ENCODE measurements around the gene CORO2B.

CORO2B gene

GRCh38 chr15:68639926-68640600 is 61.3 kb downstream of the CORO2B start (continued):
- TF ChIP-seq TSHZ2 (CRISPR knock-in tag; IDR thresholded peaks at IDR 0.05): no peak
- TF ChIP-seq ARNTL (CRISPR knock-in tag; IDR thresholded peaks at IDR 0.05; ENCODE audit: borderline replicate concordance, low read depth): no peak
- no peak for TF ChIP-seq ESRRG (CRISPR knock-in tag; IDR thresholded peaks at IDR 0.05)
- no peak for TF ChIP-seq ZNF8 (CRISPR knock-in tag; IDR thresholded peaks at IDR 0.05)
- no peak for TF ChIP-seq SNAI2 (CRISPR knock-in tag; IDR thresholded peaks at IDR 0.05)
- TF ChIP-seq GLIS3 (CRISPR knock-in tag; IDR thresholded peaks at IDR 0.05): no peak
- TF ChIP-seq PPARA (CRISPR knock-in tag; IDR thresholded peaks at IDR 0.05; ENCODE audit: borderline replicate concordance): no peak

- no peak for ATAC-seq
- TF ChIP-seq ZFP3 (CRISPR knock-in tag; IDR thresholded peaks at IDR 0.05) (no peak), RARB (CRISPR knock-in tag; IDR thresholded peaks at IDR 0.05) (no peak), TCF4 (CRISPR knock-in tag; IDR thresholded peaks at IDR 0.05; ENCODE audit: borderline replicate concordance) (no peak), ESRRG (CRISPR knock-in tag; IDR thresholded peaks at IDR 0.05) (no peak), ZC3H10 (CRISPR knock-in tag; IDR thresholded peaks at IDR 0.05) (no peak), CSRNP3 (CRISPR knock-in tag; IDR thresholded peaks at IDR 0.05) (no peak), ZFP30 (CRISPR knock-in tag; IDR thresholded peaks at IDR 0.05) (no peak), CREB5 (CRISPR knock-in tag; IDR thresholded peaks at IDR 0.05; ENCODE audit: low read depth) (no peak), BACH2 (CRISPR knock-in tag; IDR thresholded peaks at IDR 0.05; ENCODE audit: borderline replicate concordance) (no peak), PPARA (CRISPR knock-in tag; IDR thresholded peaks at IDR 0.05; ENCODE audit: borderline replicate concordance) (no peak), TOX (CRISPR knock-in tag; IDR thresholded peaks at IDR 0.05; ENCODE audit: borderline replicate concordance) (no peak), ISL1 (CRISPR knock-in tag; IDR thresholded peaks at IDR 0.05) (no peak), ZNF8 (CRISPR knock-in tag; IDR thresholded peaks at IDR 0.05) (no peak), GLIS3 (CRISPR knock-in tag; IDR thresholded peaks at IDR 0.05) (no peak), OSR1 (CRISPR knock-in tag; IDR thresholded peaks at IDR 0.05) (no peak)
These were observed 62.1 kb downstream of the CORO2B start for GRCh38 chr15:68640791-68641331.

GRCh38 chr15:68641376-68641775 is 62.6 kb downstream of the CORO2B start:
- no peak for ATAC-seq
- TF ChIP-seq BACH2 (CRISPR knock-in tag; IDR thresholded peaks at IDR 0.05; ENCODE audit: borderline replicate concordance) (no peak), RARB (CRISPR knock-in tag; IDR thresholded peaks at IDR 0.05) (no peak), ESRRG (CRISPR knock-in tag; IDR thresholded peaks at IDR 0.05) (no peak), TSHZ2 (CRISPR knock-in tag; IDR thresholded peaks at IDR 0.05) (no peak), SNAI2 (CRISPR knock-in tag; IDR thresholded peaks at IDR 0.05) (no peak), CSRNP3 (CRISPR knock-in tag; IDR thresholded peaks at IDR 0.05) (no peak), TOX (CRISPR knock-in tag; IDR thresholded peaks at IDR 0.05; ENCODE audit: borderline replicate concordance) (no peak), TCF4 (CRISPR knock-in tag; IDR thresholded peaks at IDR 0.05; ENCODE audit: borderline replicate concordance) (no peak), ZFP3 (CRISPR knock-in tag; IDR thresholded peaks at IDR 0.05) (no peak), ISL1 (CRISPR knock-in tag; IDR thresholded peaks at IDR 0.05) (no peak), ZFP30 (CRISPR knock-in tag; IDR thresholded peaks at IDR 0.05) (no peak), CSDC2 (CRISPR knock-in tag; IDR thresholded peaks at IDR 0.05) (no peak), OSR1 (CRISPR knock-in tag; IDR thresholded peaks at IDR 0.05) (no peak), ZNF8 (CRISPR knock-in tag; IDR thresholded peaks at IDR 0.05) (no peak)
- TF ChIP-seq, protein P1, sequence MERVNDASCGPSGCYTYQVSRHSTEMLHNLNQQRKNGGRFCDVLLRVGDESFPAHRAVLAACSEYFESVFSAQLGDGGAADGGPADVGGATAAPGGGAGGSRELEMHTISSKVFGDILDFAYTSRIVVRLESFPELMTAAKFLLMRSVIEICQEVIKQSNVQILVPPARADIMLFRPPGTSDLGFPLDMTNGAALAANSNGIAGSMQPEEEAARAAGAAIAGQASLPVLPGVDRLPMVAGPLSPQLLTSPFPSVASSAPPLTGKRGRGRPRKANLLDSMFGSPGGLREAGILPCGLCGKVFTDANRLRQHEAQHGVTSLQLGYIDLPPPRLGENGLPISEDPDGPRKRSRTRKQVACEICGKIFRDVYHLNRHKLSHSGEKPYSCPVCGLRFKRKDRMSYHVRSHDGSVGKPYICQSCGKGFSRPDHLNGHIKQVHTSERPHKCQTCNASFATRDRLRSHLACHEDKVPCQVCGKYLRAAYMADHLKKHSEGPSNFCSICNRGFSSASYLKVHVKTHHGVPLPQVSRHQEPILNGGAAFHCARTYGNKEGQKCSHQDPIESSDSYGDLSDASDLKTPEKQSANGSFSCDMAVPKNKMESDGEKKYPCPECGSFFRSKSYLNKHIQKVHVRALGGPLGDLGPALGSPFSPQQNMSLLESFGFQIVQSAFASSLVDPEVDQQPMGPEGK (CRISPR knock-in tag; IDR thresholded peaks at IDR 0.05; ENCODE audit: borderline replicate concordance): no peak

All from SK-N-SH treated with all-trans-retinoic acid at 6 μM for 48 hours (cell line).